PC-3 (cell line): ENCODE results near the gene PSMC5. TPM values are rescaled to one million over a fixed set of nuclear protein-coding genes. Genes with fewer than 3 reads are reported as not detected.
"Not testable (repeated sequence)": the region's sequence is repeated elsewhere in the genome, so short reads cannot be mapped to it uniquely, and the experiment has no call there.

Experiments
- ATAC-seq: fragments of 200-7000 bp; cut with Tn5 transposase; 2 replicates; pipeline ENCODE4 v1.9.1; 2020; ENCODE audit warnings: mild to moderate bottlenecking, moderate library complexity
- BruUV-seq: library from RNA; stranded (reverse); fragments of 400-500 nt; replicated peaks from 2 replicates; lab custom pipeline; 2021; lab: Mats Ljungman, UMichigan
- CTCF ChIA-PET: fragments of 300-600 bp; sonication (Branson Sonifier 250); formaldehyde crosslinking; loops from one replicate; lab custom pipeline; 2022; ENCODE audit warnings: antibody characterized with exemption; lab: Charles Lee
- POLR2A ChIA-PET: fragments of 300-600 bp; sonication (Branson Sonifier 250); formaldehyde crosslinking; loops from one replicate; lab custom pipeline; 2022; ENCODE audit warnings: antibody characterized with exemption; ENCODE audit not compliant: unreplicated experiment; lab: Charles Lee
- DNase-seq: peaks from one replicate; pipeline ENCODE4 v3.0.0-alpha.2; 2015
- H2AFZ ChIP-seq: fragments of 300-600 bp; sonication (generic); 2 replicates; pipeline ENCODE4 v1.6.0; 2016; ENCODE audit warnings: antibody characterized with exemption, low read length
- H3F3A ChIP-seq: fragments of 300-600 bp; sonication (generic); one replicate; pipeline ENCODE4 v1.6.0; 2017; ENCODE audit warnings: antibody characterized with exemption, low read length, control low read depth, mild to moderate bottlenecking; ENCODE audit not compliant: unreplicated experiment
- H3K27ac ChIP-seq: fragments of 300-600 bp; sonication (generic); 2 replicates; pipeline ENCODE4 v1.5.1; 2016; ENCODE audit warnings: mild to moderate bottlenecking, low read length
- H3K27me3 ChIP-seq: fragments of 300-600 bp; sonication (generic); 2 replicates; pipeline ENCODE4 v1.6.1; 2016; ENCODE audit warnings: low read length, mixed read lengths
- H3K36me3 ChIP-seq: fragments of 300-600 bp; sonication (generic); 2 replicates; pipeline ENCODE4 v1.6.1; 2016; ENCODE audit warnings: low read depth, mixed run types, low read length, mixed read lengths
- H3K4me1 ChIP-seq: fragments of 300-600 bp; sonication (generic); 2 replicates; pipeline ENCODE4 v1.5.1; 2016; ENCODE audit warnings: low read length; ENCODE audit not compliant: insufficient read depth
- H3K4me2 ChIP-seq: fragments of 300-600 bp; sonication (generic); 2 replicates; pipeline ENCODE4 v1.6.0; 2016; ENCODE audit warnings: low read length
- H3K4me3 ChIP-seq: fragments of 300-600 bp; sonication (generic); 2 replicates; pipeline ENCODE4 v1.5.1; 2016; ENCODE audit warnings: mild to moderate bottlenecking, low read length, mixed read lengths
- H3K79me2 ChIP-seq: fragments of 300-600 bp; sonication (generic); 2 replicates; pipeline ENCODE4 v1.6.1; 2017; ENCODE audit warnings: low read length, mixed read lengths
- H3K9ac ChIP-seq: fragments of 300-600 bp; sonication (generic); 2 replicates; pipeline ENCODE4 v1.6.0; 2016; ENCODE audit warnings: mild to moderate bottlenecking, low read length
- H3K9me2 ChIP-seq: fragments of 300-600 bp; sonication (generic); replicated peaks from 2 replicates; pipeline ENCODE4 v1.6.1; 2016; ENCODE audit warnings: mixed run types, low read length, mixed read lengths
- H3K9me3 ChIP-seq: fragments of 300-600 bp; sonication (generic); 2 replicates; pipeline ENCODE4 v1.6.1; 2016; ENCODE audit warnings: low read length, mixed read lengths
- H4K20me1 ChIP-seq: fragments of 300-600 bp; sonication (generic); 2 replicates; pipeline ENCODE4 v1.6.1; 2016; ENCODE audit warnings: low read length, mixed read lengths
- intact Hi-C: fragments of 100-400 bp; cut with micrococcal nuclease; formaldehyde crosslinking; loops from 2 replicates; pipeline ENCODE4 v1.9.0; 2023
- total RNA-seq: library from RNA; depleted of rRNA; stranded (reverse); fragments of >200 nt; gene quantifications from 2 replicates; pipeline ENCODE4 v1.2.3, GENCODE V29; 2014

The PSMC5 gene
- total RNA-seq, 1 experiment from 2014 or later: 163 TPM

GRCh38 chr17:63870292-63870665, 43.0 kb downstream of the PSMC5 start:
- H3K4me2 ChIP-seq, H3K9ac ChIP-seq, POLR2A ChIA-PET, H3K79me2 ChIP-seq, BruUV-seq, H3K27ac ChIP-seq, H4K20me1 ChIP-seq, H3K4me1 ChIP-seq, H3K4me3 ChIP-seq, H3K27me3 ChIP-seq, H3K36me3 ChIP-seq, H3F3A ChIP-seq, H3K9me2 ChIP-seq, H3K9me3 ChIP-seq, H2AFZ ChIP-seq, intact Hi-C loops, ATAC-seq, DNase-seq: not testable (repeated sequence)
- CTCF ChIA-PET: interaction anchor here (1.1 kb wide), 1 partner anchor 44 kb away, joined by 3 read pairs; no protein-coding TSS in a partner anchor

GRCh38 chr17:63871646-63872365, 44.6 kb downstream of the PSMC5 start:
- POLR2A ChIA-PET, H3K4me3 ChIP-seq, H3K79me2 ChIP-seq, BruUV-seq, ATAC-seq, H3K4me1 ChIP-seq, H2AFZ ChIP-seq, H3K27ac ChIP-seq, CTCF ChIA-PET, H3K27me3 ChIP-seq, DNase-seq, H4K20me1 ChIP-seq, H3K4me2 ChIP-seq, H3K9me2 ChIP-seq, H3K9me3 ChIP-seq, H3F3A ChIP-seq, H3K36me3 ChIP-seq, intact Hi-C loops, H3K9ac ChIP-seq: not testable (repeated sequence)

DNA sequence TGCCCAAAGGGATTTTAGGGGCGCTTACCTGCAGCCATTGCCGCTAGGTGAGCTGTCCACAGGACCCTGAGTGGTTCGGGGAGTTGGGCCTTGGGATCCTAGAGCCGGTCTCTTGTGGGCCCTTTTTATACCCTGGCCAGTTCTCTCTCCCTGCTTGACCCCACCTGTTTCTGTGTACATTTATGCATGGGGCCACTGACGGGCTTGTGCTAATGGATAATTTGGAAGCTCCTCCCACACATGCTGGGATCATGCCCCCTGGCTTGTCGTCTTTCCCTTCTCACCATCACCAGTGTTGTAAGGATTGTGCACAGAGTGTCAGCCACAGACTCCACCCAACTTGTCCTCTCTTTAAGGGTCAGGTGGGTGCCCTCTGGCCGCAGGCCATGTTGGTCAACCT, 46.3 kb downstream of the PSMC5 start, which contains the start of gene CSH2:
Gene CSH2, minus strand, starts transcription at position 101 of the 400 bp plus-strand sequence. Its CDS starts 63 bp downstream, at position 38.
- H3K9me3 ChIP-seq, ATAC-seq, DNase-seq, H3K36me3 ChIP-seq, H3K4me2 ChIP-seq, H3K27me3 ChIP-seq, CTCF ChIA-PET, H3F3A ChIP-seq, intact Hi-C loops, BruUV-seq, H3K9ac ChIP-seq, H2AFZ ChIP-seq, H3K4me1 ChIP-seq, H3K79me2 ChIP-seq, H3K9me2 ChIP-seq, H3K4me3 ChIP-seq, H4K20me1 ChIP-seq, H3K27ac ChIP-seq: not testable (repeated sequence)
- POLR2A ChIA-PET: interaction anchor here (0.7 kb wide), 1 partner anchor 73 kb away, joined by 3 read pairs; no protein-coding TSS in a partner anchor

GRCh38 chr17:63874061-63874626, 46.9 kb downstream of the PSMC5 start:
- H3K4me1 ChIP-seq, H3K27ac ChIP-seq, H3K9ac ChIP-seq, intact Hi-C loops, H3K79me2 ChIP-seq, CTCF ChIA-PET, H3K36me3 ChIP-seq, DNase-seq, H3K27me3 ChIP-seq, H4K20me1 ChIP-seq, BruUV-seq, H3F3A ChIP-seq, H3K9me3 ChIP-seq, H2AFZ ChIP-seq, H3K4me2 ChIP-seq, H3K9me2 ChIP-seq, H3K4me3 ChIP-seq: not testable (repeated sequence)
- POLR2A ChIA-PET: interaction anchor here (0.7 kb wide), 1 partner anchor 72 kb away, joined by 3 read pairs; no protein-coding TSS in a partner anchor
- peak; percentile 42; the same call in 1 of the 2 replicates for ATAC-seq

DNA sequence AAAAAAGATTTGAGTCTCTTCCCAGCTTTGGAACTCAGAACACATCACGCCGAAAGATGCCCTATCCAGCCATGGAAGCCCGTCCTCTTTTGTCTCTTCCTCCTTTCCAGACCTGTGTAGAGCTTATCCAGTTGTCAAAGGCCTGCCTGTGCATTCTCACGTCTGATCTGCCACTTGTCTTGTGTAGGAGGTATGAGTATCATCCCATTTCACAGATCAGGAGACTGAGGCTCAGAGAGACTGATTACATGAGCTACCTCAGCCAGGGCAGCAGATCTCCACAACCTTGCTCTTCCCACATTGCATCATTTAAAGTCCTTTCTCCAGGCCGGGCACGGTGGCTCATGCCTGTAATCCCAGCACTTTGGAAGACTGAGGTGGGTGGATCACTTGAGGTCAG, 47.5 kb downstream of the PSMC5 start:
- H3K79me2 ChIP-seq, H3K9me3 ChIP-seq, H3K36me3 ChIP-seq, H3F3A ChIP-seq, intact Hi-C loops, H3K4me2 ChIP-seq, H3K9ac ChIP-seq, BruUV-seq, H2AFZ ChIP-seq, ATAC-seq, DNase-seq, H3K4me3 ChIP-seq, CTCF ChIA-PET, H3K9me2 ChIP-seq, H3K27me3 ChIP-seq, H3K27ac ChIP-seq, POLR2A ChIA-PET, H3K4me1 ChIP-seq, H4K20me1 ChIP-seq: not testable (repeated sequence)

- BruUV-seq: not testable (repeated sequence)
These were observed 51.2 kb downstream of the PSMC5 start for GRCh38 chr17:63878413-63878812.

More at GRCh38 chr17:63878413-63878812, 51.2 kb downstream of the PSMC5 start:
- CTCF ChIA-PET: interaction anchor here (0.6 kb wide), 2 partner anchors 35 to 716 kb away, joined by 3 to 14 read pairs; no protein-coding TSS in a partner anchor
- H3K27me3 ChIP-seq, H4K20me1 ChIP-seq, H3K36me3 ChIP-seq, H2AFZ ChIP-seq, POLR2A ChIA-PET, H3K4me2 ChIP-seq, DNase-seq, H3K27ac ChIP-seq, H3K9me2 ChIP-seq, H3K4me1 ChIP-seq, H3K9ac ChIP-seq, H3K9me3 ChIP-seq, H3F3A ChIP-seq, H3K4me3 ChIP-seq, H3K79me2 ChIP-seq, intact Hi-C loops, ATAC-seq: not testable (repeated sequence)
